Natural killer cell treated with Interleukin-12 subunit alpha and Interleukin-12 subunit beta and Interleukin-15 and Interleukin-18, amount 100 ng/mL, for 72 hours (primary cell): ENCODE results near the gene PHLDA3. TPM values are rescaled to one million over a fixed set of nuclear protein-coding genes. Genes with fewer than 3 reads are reported as not detected.

Experiments
- ATAC-seq, 2 donors: fragments of 150-1000 bp; cut with Tn5 transposase in 1 of 2; sonication (Bioruptor Pico), chemical (Tn5 transposase) in 1 of 2; 2 replicates each; pipeline ENCODE4 v1.10.0; 2021
- DNase-seq: peaks from one replicate; pipeline ENCODE4 v3.0.0; 2022; ENCODE audit warnings: low spot score
- H3K27ac Mint-ChIP-seq, 2 donors: 1 replicate in 1 of 2; 2 replicates in 1 of 2; pipeline ENCODE4 v1.8.0; 2022; ENCODE audit warnings: mixed read lengths in 2 of 2, mild to moderate bottlenecking in 1 of 2, moderate library complexity in 1 of 2
- H3K27me3 Mint-ChIP-seq, 2 donors: 1 replicate in 1 of 2; 2 replicates in 1 of 2; pipeline ENCODE4 v1.8.0; 2022; ENCODE audit warnings: mixed read lengths in 2 of 2
- H3K36me3 Mint-ChIP-seq: one replicate; pipeline ENCODE4 v1.8.0; 2022; ENCODE audit warnings: mixed read lengths
- H3K4me1 Mint-ChIP-seq, 2 donors: 1 replicate in 1 of 2; 2 replicates in 1 of 2; pipeline ENCODE4 v1.8.0; 2022; ENCODE audit warnings: low read depth in 2 of 2, mixed read lengths in 2 of 2, mild to moderate bottlenecking in 1 of 2
- H3K4me3 Mint-ChIP-seq: one replicate; pipeline ENCODE4 v1.8.0; 2022; ENCODE audit warnings: mixed read lengths
- H3K9me3 Mint-ChIP-seq: 2 replicates; pipeline ENCODE4 v1.8.0; 2022; ENCODE audit warnings: mixed read lengths
- total RNA-seq, 2 donors: library from RNA; stranded (reverse); gene quantifications; one replicate each; pipeline ENCODE4 v1.2.3, GENCODE V29; 2022

The PHLDA3 gene
- 1 to 10 TPM; 2.7 to 3.3 TPM for total RNA-seq

DNA sequence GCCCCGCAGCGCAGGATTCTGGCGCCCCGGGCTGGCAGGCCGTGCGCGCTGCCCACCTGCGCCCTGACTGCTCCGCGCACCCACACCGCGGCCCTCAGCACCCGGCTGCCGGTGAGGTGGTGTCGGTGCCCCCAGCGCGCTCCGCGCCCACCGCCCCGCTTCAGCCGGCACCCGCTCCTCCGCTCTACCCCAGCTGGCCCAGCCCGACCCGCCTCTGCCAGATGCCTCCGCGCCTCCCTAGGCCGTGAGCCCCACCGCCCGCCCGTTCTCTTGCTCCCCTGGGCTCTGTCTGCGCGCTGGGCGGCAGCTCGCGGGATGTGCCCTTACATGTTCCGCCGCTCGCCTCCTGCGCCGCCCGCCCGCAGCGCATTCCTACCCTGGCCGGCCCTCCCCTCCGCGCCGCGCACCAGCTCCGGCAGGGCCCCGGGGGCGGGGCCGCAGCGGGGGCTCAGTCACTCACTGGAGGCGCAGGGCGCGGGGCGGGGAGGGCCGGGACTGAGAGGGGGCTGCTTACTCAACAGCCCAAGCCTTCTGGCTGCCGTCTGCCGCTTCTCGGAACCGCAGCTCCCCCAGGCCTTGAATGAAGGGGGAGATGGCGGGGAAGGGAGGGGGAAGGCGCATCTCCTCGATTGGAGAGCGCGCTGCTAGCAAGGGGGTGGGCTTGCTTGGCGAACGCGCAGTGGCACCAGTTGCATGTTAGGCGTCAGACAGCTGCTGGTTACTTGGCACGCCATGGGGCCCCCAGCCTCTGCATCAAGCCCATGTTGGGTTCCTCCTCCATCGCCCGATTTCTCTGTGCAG lies at the start of gene PHLDA3:
PHLDA3 (minus strand) TSS at position 345 of the 801 bp plus-strand sequence. CDS start 402 bp downstream, outside the sequence.
- Mint-ChIP-seq H3K27me3 (peaks cover 26 to 35% of the 10 kb centered on the region in 2 donors), H3K4me3 (no peak within 1 kb of the TSS), H3K4me1 (peaks cover 0 to 3% of the 10 kb centered on the region in 2 donors), H3K36me3 (no peaks in the 10 kb centered on the region), H3K27ac (no peak within 1 kb of the TSS), H3K9me3 (no peaks in the 10 kb centered on the region)
- DNase-seq (no peak), ATAC-seq (peak; percentile 65 to 75)

DNA sequence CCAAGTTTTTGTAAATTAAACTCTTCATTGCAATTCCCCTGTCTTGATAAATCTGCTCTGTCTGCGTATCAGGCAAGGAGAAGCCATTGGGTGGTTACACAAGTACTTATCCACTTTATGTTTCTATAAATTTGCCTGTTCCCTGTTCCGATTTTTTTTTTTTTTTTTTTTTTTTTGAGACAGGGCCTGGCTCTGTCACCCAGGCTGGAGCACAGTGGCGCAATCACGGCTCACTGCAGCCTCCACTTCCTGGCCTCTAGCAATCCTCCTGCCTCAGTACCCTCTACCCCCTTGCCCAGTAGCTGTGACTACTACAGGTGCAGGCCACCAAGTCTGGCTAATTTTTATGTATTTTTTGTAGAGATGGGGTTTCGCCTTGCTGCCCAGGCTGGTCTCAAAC lies 49.1 kb upstream of the PHLDA3 start:
- H3K27me3 Mint-ChIP-seq = no peaks in the 10 kb centered on the region
- H3K9me3 Mint-ChIP-seq = no peaks in the 10 kb centered on the region
- H3K27ac Mint-ChIP-seq = no peak overlapping the region
- no peak overlapping the region for H3K4me3 Mint-ChIP-seq
- H3K4me1 Mint-ChIP-seq = no peaks in the 10 kb centered on the region
- H3K36me3 Mint-ChIP-seq = no peaks in the 10 kb centered on the region
- no peak for DNase-seq
- no peak for ATAC-seq

DNA sequence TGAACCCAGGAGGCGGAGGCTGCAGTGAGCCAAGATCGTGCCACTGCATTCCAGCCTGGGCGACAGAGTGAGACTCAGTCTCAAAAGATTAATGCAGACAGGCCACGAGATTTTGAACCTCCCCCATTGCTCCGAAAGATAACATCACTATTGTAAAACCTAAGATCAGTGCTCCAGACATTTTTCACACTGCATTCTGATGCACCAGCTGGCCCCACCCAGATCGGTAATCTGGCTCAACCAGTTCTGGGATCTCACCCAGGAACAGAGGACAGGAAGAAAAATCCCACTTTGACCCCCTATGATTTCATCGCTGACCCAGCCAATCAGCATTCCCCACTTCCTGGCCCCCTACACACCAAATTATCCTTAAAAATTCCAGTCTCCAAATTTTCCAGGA lies 48.6 kb upstream of the PHLDA3 start:
- H3K27ac Mint-ChIP-seq = no peak overlapping the region
- H3K36me3 Mint-ChIP-seq = no peaks in the 10 kb centered on the region
- H3K4me1 Mint-ChIP-seq = no peaks in the 10 kb centered on the region
- no peaks in the 10 kb centered on the region for H3K27me3 Mint-ChIP-seq
- DNase-seq = no peak
- H3K4me3 Mint-ChIP-seq = no peak overlapping the region
- no peaks in the 10 kb centered on the region for H3K9me3 Mint-ChIP-seq
- ATAC-seq = no peak

DNA sequence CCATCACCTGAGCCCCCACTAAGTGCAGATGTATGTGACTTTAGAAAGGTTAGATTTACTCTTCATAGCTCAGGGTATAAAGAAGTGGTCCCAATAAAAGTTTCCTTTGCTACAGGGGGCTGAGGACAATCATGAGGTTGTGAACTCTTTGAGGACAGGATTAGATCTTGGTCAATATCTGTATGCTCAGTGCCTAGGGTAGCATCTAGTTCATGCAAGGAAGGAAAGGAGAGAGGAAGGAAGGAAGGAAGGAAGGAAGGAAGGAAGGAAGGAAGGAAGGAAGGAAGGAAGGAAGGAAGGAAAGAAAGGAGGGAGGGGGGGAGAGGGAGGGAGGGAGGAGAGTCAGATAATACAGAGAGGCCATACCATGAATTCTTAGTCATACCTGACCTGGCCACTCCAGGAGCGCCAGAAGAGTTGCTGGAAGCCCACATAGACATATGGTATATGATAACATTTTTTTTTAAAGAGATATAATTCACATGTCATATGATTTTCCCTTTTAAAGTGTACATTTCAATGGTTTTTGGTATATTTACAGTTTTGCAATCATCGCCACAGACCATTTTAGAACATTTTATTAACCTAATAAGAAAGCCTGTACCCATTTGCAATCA lies 47.6 kb upstream of the PHLDA3 start:
- ATAC-seq = no peak
- H3K9me3 Mint-ChIP-seq = no peaks in the 10 kb centered on the region
- no peak overlapping the region for H3K27ac Mint-ChIP-seq
- no peaks in the 10 kb centered on the region for H3K36me3 Mint-ChIP-seq
- H3K4me3 Mint-ChIP-seq = no peak overlapping the region
- H3K4me1 Mint-ChIP-seq = peaks cover 0 to 4% of the 10 kb centered on the region in 2 donors
- H3K27me3 Mint-ChIP-seq = no peaks in the 10 kb centered on the region
- DNase-seq = no peak

- Mint-ChIP-seq H3K4me3 (no peak overlapping the region), H3K27ac (no peak overlapping the region), H3K9me3 (no peaks in the 10 kb centered on the region), H3K4me1 (peaks cover 0 to 6% of the 10 kb centered on the region in 2 donors), H3K36me3 (no peaks in the 10 kb centered on the region), H3K27me3 (no peaks in the 10 kb centered on the region)
- ATAC-seq (no peak), DNase-seq (no peak)
Observed at GRCh38 chr1:201515895-201516294, 46.9 kb upstream of the PHLDA3 start.

- ATAC-seq (no peak), DNase-seq (no peak)
- Mint-ChIP-seq H3K9me3 (no peaks in the 10 kb centered on the region), H3K36me3 (no peaks in the 10 kb centered on the region), H3K4me3 (no peak overlapping the region), H3K27me3 (no peaks in the 10 kb centered on the region), H3K4me1 (peaks cover 0 to 6% of the 10 kb centered on the region in 2 donors), H3K27ac (no peak overlapping the region)
Observed at GRCh38 chr1:201515062-201515750, 46.2 kb upstream of the PHLDA3 start.

GRCh38 chr1:201514466-201514865 lies 45.5 kb upstream of the PHLDA3 start:
- ATAC-seq = no peak
- Mint-ChIP-seq H3K27ac (no peak overlapping the region), H3K9me3 (no peaks in the 10 kb centered on the region), H3K4me3 (no peak overlapping the region), H3K4me1 (peaks cover 0 to 6% of the 10 kb centered on the region in 2 donors), H3K36me3 (no peaks in the 10 kb centered on the region), H3K27me3 (no peaks in the 10 kb centered on the region)
- DNase-seq = no peak

DNA sequence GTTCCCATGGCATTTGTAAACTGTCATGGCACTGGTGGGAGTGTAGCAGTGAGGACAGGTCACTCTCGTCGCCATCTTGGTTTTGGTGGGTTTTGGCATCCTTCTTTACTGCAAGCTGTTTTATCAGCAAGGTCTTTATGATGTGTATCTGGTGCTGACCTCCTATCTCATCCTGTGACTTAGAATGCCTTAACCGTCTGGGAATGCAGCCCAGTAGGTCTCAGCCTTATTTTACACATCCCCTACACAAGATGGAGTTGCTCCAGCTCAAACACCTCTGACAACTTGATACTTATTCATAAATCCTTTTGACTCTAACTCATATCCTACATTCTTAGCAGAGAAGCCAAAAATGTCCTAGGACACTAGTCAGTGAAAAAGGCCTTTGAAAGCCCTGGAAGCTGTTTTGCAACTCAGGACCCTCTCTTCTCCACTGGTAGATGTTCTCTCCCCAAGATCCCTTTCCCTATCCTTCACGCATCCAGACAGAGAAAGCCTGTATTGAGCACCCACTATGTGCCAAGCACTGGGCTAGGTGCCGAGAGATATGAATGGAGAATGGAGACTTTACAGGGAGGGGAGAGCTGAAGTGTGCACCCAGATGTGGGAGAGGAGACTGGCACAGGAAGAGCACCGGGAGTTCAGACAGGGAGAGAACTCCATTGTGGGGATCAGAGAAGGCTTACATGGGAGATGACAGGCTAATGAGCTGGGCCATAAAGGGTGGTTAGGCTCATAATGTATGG lies 44.7 kb upstream of the PHLDA3 start:
- Mint-ChIP-seq H3K27me3 (no peaks in the 10 kb centered on the region), H3K36me3 (no peaks in the 10 kb centered on the region), H3K27ac (no peak overlapping the region)

GRCh38 chr1:201511941-201512539 lies 43.1 kb upstream of the PHLDA3 start:
- Mint-ChIP-seq H3K27ac (no peak overlapping the region), H3K4me3 (no peak overlapping the region), H3K27me3 (no peaks in the 10 kb centered on the region), H3K36me3 (no peaks in the 10 kb centered on the region), H3K4me1 (peaks cover 0 to 6% of the 10 kb centered on the region in 2 donors), H3K9me3 (no peaks in the 10 kb centered on the region)
- DNase-seq (no peak), ATAC-seq (no peak)

More for the DNA sequence above, 44.7 kb upstream of the PHLDA3 start:
- DNase-seq (no peak), ATAC-seq (no peak)
- H3K9me3 Mint-ChIP-seq = no peaks in the 10 kb centered on the region
- peaks cover 0 to 6% of the 10 kb centered on the region in 2 donors for H3K4me1 Mint-ChIP-seq
- H3K4me3 Mint-ChIP-seq = no peak overlapping the region

- Mint-ChIP-seq H3K4me3 (no peak overlapping the region), H3K4me1 (peaks cover 2 to 6% of the 10 kb centered on the region in 2 donors), H3K36me3 (no peaks in the 10 kb centered on the region), H3K9me3 (no peaks in the 10 kb centered on the region), H3K27ac (no peak overlapping the region), H3K27me3 (no peaks in the 10 kb centered on the region)
- DNase-seq = no peak
- ATAC-seq = no peak
Observed at GRCh38 chr1:201511396-201511940, 42.5 kb upstream of the PHLDA3 start.

DNA sequence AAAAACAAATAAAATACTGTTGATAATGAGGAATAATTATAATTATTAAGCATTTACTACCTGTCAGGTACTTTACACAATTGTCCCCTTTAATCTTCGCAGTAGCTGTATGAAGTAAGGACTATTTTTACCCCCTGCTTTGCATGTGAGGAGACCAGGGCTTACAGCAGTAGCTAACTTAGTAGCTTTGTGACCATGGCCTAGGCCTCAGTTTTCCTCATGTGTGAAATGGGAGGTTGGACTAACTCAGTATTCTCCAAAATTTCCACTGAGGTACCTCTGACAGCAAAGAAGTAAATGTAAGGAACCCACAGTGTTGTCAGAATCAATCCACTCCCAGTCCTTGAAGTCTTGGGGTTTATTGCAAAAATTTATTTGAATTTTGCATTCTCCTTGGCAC lies 41.7 kb upstream of the PHLDA3 start:
- Mint-ChIP-seq H3K4me3 (no peak overlapping the region), H3K36me3 (no peaks in the 10 kb centered on the region), H3K9me3 (no peaks in the 10 kb centered on the region), H3K27ac (no peak overlapping the region), H3K27me3 (no peaks in the 10 kb centered on the region), H3K4me1 (peaks cover 9 to 13% of the 10 kb centered on the region in 2 donors)
- ATAC-seq (no peak), DNase-seq (no peak)

DNA sequence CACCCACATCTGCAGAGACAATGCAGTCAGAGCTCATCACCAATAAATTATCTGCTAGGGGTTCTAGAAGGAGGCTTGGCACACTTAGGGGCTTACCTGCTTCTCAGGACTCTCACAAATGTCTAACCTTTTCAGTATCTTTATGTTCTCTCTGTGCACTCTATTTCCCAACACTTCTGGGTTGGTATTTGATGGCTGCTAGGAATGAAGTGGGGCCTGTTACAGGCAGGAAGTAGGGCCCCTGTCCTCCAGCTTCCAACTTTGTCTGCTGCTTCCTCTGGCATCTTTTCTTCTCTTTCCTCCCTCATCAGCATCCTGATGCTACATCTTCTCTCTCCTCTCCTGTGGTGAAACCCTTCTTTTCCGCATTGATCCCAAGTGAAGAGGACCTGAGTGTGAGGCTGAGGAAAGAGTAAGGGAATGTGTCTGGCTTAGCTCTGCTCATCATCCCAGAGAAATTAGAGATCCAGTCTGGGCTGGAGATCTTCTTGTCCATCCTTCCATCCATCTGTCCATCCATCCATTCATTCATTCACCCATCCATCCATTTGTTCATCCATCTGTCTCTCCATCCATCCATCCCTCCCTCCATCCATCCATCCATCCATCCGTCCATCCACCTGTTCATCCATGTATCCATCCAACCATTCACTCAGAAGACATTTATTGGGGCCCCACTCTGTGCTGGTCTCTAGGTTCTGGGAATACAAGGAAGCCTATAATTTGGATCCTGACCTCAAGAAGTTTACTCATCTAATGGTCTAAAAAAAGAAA lies 40.8 kb upstream of the PHLDA3 start:
- H3K27me3 Mint-ChIP-seq = no peaks in the 10 kb centered on the region
- H3K4me1 Mint-ChIP-seq = peaks cover 17 to 21% of the 10 kb centered on the region in 2 donors
- ATAC-seq (no peak), DNase-seq (no peak)
- no peak overlapping the region for H3K27ac Mint-ChIP-seq
- H3K4me3 Mint-ChIP-seq = no peak overlapping the region
- no peaks in the 10 kb centered on the region for H3K9me3 Mint-ChIP-seq
- no peaks in the 10 kb centered on the region for H3K36me3 Mint-ChIP-seq
